Upper lobe of left lung (tissue), 6 donors: ENCODE measurements around the gene CASP3. TPM values are rescaled to one million over a fixed set of nuclear protein-coding genes. Genes with fewer than 3 reads are reported as not detected.
A peak's percentile ranks its signal among the peaks of the same experiment; 100 is the strongest.
"Not testable (repeated sequence)": the region's sequence is repeated elsewhere in the genome, so short reads cannot be mapped to it uniquely, and the experiment has no call there.

ENCODE experiments used
- ATAC-seq, 2 donors: fragments of 200-7000 bp; cut with Tn5 transposase; one replicate each; pipeline ENCODE4 v1.9.1; 2022; ENCODE audit warnings: mild to moderate bottlenecking in 2 of 2, moderate library complexity in 2 of 2; ENCODE audit not compliant: low FRiP score in 2 of 2
- DNase-seq, 2 donors: peaks; one replicate each; pipeline ENCODE4 v3.0.0-alpha.2; 2019 to 2020
- H3K27ac ChIP-seq, 4 donors: fragments of 200-600 bp; sonication (generic); one replicate each; pipeline ENCODE4 v1.5.1; 2016 to 2019
- H3K27me3 ChIP-seq, 4 donors: fragments of 200-600 bp; sonication (generic); one replicate each; pipeline ENCODE4 v1.5.1; 2017 to 2019
- H3K36me3 ChIP-seq, 4 donors: fragments of 200-600 bp; sonication (generic); one replicate each; pipeline ENCODE4 v1.5.1; 2016 to 2019
- H3K4me1 ChIP-seq, 4 donors: fragments of 200-600 bp; sonication (generic); one replicate each; pipeline ENCODE4 v1.5.1; 2018 to 2019
- H3K4me3 ChIP-seq, 4 donors: fragments of 200-600 bp; sonication (generic); one replicate each; pipeline ENCODE4 v1.5.1; 2017 to 2019; ENCODE audit warnings: mild to moderate bottlenecking in 2 of 4, moderate library complexity in 1 of 4
- H3K9me3 ChIP-seq, 4 donors: fragments of 200-600 bp; sonication (generic); one replicate each; pipeline ENCODE4 v1.5.1; 2018 to 2019
- EP300 ChIP-seq, 4 donors: sonication (generic); formaldehyde crosslinking; IDR thresholded peaks; one replicate each; pipeline ENCODE4 v1.5.1; 2017; ENCODE audit warnings: antibody characterized with exemption in 4 of 4, control low read depth in 2 of 4
- POLR2A ChIP-seq, 4 donors: fragments of 450-650 bp; IDR thresholded peaks; one replicate each; pipeline ENCODE4 v1.5.1; 2016 to 2017; ENCODE audit warnings: antibody characterized with exemption in 4 of 4, mild to moderate bottlenecking in 2 of 4
- POLR2AphosphoS5 ChIP-seq, 2 donors: sonication (generic); formaldehyde crosslinking; IDR thresholded peaks; one replicate each; pipeline ENCODE4 v1.5.1; 2017; ENCODE audit warnings: antibody characterized with exemption in 2 of 2
- WGBS, 2 donors: methylation state at CpG; one replicate each; pipeline ENCODE4 v1.1.5; 2017 to 2018; 5-methylcytosine and 5-hydroxymethylcytosine counted together
- total RNA-seq, 6 donors: library from RNA; depleted of rRNA in 4 of 6; stranded (reverse); fragments of >200 nt in 4 of 6; gene quantifications; one replicate each; pipeline versions ENCODE4 v1.1.0 to v1.2.1, GENCODE V29; 2016 to 2021
- TF ChIP-seq, protein P1 (sequence below), 6 experiments: fragments of 450-650 bp in 4 of 6; fragments of 200-600 bp in 2 of 6; sonication (generic) in 2 of 6; IDR thresholded peaks; one replicate each; pipeline ENCODE4 v1.5.1; 2016 to 2019; ENCODE audit warnings: antibody characterized with exemption in 6 of 6
- donor health status: DM: no; HTN: no; CAD: no; lungs with moderate emphysema.
- donor health status: DM: no; HTN: yes; CAD: no; lungs with severe emphysema.

CASP3 gene
- total RNA-seq, 6 donors from 2014 or later: 7.0 to 25.5 (median 15.0) TPM

DNA sequence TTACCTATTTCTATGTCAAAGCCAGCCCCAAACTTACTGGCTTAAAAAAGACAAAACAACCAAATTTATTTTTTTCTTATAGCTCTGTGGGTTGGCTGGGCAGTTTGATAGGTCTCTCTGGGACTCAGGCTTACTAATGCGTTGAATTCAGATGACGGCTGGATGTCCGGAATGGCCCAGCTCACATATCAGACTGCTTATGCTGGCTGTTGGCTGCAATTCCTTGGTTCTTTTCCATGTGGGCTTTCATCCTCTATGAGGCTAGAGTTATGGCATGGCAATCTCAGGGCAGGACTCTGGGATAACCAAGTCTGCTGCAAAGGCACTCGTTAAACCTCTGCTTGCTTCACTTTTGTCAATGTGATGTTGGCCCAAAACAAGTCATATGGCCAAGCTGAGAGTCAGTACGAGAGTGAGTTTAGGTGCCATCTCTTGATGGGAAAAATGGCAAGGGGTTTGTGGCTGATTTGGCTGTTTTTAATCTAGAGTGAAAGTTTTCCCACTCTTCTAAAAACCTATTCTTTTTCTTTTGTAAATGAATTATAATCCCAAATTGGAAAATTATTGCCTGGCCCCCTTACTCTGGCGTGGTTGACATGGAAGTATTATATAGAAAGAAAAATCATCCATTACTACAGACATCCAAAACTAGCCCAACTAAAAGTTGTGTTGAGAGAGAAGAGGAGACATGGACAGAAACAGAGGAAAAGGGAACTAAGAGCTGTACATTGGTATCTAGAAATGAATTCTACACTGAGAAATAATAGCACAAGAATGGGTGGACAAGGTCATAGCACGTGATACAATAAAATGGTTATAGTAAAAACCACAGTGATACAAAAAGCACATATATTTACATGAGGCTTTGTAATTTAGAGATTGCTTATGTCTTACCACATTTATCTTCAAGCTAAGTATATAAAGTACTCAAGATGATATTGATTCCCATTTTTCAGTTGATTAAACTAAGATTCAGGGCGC lies 6.9 kb upstream of the CASP3 start:
- H3K4me1 ChIP-seq: no peaks in the 10 kb centered on the region
- H3K4me3 ChIP-seq: no peak overlapping the region
- ATAC-seq (no peak), DNase-seq (no peak)
- no peaks in the 10 kb centered on the region for H3K9me3 ChIP-seq
- H3K36me3 ChIP-seq: peaks cover 0 to 29% (median 5%) of the 10 kb centered on the region in 4 donors
- no peak for TF ChIP-seq POLR2A (IDR thresholded peaks at IDR 0.05)
- TF ChIP-seq, protein P1, sequence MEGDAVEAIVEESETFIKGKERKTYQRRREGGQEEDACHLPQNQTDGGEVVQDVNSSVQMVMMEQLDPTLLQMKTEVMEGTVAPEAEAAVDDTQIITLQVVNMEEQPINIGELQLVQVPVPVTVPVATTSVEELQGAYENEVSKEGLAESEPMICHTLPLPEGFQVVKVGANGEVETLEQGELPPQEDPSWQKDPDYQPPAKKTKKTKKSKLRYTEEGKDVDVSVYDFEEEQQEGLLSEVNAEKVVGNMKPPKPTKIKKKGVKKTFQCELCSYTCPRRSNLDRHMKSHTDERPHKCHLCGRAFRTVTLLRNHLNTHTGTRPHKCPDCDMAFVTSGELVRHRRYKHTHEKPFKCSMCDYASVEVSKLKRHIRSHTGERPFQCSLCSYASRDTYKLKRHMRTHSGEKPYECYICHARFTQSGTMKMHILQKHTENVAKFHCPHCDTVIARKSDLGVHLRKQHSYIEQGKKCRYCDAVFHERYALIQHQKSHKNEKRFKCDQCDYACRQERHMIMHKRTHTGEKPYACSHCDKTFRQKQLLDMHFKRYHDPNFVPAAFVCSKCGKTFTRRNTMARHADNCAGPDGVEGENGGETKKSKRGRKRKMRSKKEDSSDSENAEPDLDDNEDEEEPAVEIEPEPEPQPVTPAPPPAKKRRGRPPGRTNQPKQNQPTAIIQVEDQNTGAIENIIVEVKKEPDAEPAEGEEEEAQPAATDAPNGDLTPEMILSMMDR (IDR thresholded peaks at IDR 0.05): no peak
- no peak for TF ChIP-seq POLR2AphosphoS5 (IDR thresholded peaks at IDR 0.05)
- no peak for TF ChIP-seq EP300 (IDR thresholded peaks at IDR 0.05)
- H3K27ac ChIP-seq: no peak overlapping the region
- no peaks in the 10 kb centered on the region for H3K27me3 ChIP-seq
- 92 to 96% methylated on average over 8 of the region's 8 CpGs for WGBS, 2 donors

DNA sequence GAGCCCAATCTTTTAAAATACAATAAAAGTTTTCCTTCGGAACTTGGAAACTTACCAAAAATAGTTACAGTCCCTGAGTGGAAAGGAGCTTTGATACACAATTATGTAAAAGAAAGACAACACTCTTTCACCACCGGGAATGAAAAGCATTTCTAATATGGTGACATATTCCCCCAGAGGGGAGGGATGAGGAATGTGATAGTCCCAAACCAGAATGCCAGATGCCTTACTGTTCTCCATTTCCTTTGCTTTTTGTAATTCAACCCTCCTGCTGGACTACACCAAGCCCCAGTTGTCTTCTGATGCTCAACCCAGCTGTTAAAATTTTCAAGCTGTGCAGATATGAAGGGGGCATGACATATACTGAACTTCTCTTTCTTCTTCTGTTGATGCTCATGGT lies 4.4 kb upstream of the CASP3 start:
- Histone ChIP-seq H3K36me3 (peaks cover 0 to 7% (median 0%) of the 10 kb centered on the region in 4 donors), H3K27ac (no peak overlapping the region), H3K4me1 (peaks cover 6 to 13% (median 8%) of the 10 kb centered on the region in 4 donors), H3K9me3 (no peaks in the 10 kb centered on the region), H3K4me3 (no peak overlapping the region), H3K27me3 (no peaks in the 10 kb centered on the region)
- no peak for ATAC-seq
- WGBS, 2 donors: 39 to 43% methylated on average over 2 of the region's 2 CpGs
- DNase-seq: no peak
- TF ChIP-seq POLR2A (IDR thresholded peaks at IDR 0.05) (no peak), EP300 (IDR thresholded peaks at IDR 0.05) (no peak), POLR2AphosphoS5 (IDR thresholded peaks at IDR 0.05) (no peak)

DNA sequence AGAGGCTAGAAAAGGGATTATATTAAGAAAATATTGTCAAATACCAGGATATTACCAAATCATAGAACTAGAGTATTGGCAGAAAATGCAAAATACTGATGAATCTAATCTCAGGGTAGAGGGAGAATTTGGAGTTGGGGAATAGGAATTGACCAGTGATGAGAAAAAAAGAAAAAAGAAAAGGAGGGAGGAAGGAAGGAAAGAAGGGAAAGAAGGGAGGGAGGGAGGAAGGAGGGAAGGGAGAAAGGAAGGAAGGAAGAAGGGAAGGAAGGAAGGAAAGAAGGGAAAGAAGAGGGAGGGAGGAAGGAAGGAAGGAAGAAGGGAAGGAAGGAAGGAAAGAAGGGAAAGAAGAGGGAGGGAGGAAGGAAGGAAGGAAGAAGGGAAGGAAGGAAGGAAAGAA lies 3.4 kb upstream of the CASP3 start:
- H3K4me3 ChIP-seq, ATAC-seq, H3K27ac ChIP-seq, H3K36me3 ChIP-seq, H3K27me3 ChIP-seq, DNase-seq, H3K9me3 ChIP-seq: not testable (repeated sequence)
- H3K4me1 ChIP-seq: peaks cover 12 to 20% (median 13%) of the 10 kb centered on the region in 4 donors

DNA sequence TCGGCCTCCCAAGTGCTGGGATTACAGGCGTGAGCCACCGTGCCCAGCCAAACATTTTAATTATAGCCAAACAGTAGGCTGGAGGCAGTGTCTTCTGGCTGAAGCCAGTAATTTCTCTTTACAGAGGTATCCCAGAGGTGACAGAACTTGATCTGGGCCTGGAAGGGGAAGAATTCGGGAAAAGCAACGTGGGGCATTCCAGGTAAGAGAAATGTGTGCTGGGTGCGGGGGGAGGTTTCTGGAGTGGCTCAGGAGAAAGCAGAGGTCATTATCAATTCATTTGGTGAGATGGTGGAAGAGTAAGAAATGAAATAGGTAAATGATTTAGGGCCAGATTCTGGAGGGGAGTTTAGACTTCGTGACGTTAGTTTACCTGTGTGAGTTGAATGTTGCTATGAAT lies 2.7 kb upstream of the CASP3 start:
- ATAC-seq: no peak
- no peaks in the 10 kb centered on the region for H3K27me3 ChIP-seq
- peaks cover 19 to 27% (median 20%) of the 10 kb centered on the region in 4 donors for H3K4me1 ChIP-seq
- WGBS, 2 donors: 92 to 94% methylated on average over 8 of the region's 8 CpGs
- H3K27ac ChIP-seq: no peak overlapping the region
- DNase-seq: no peak
- no peak overlapping the region for H3K4me3 ChIP-seq
- H3K36me3 ChIP-seq: peaks cover 0 to under 1% (median 0%) of the 10 kb centered on the region in 4 donors
- TF ChIP-seq, protein P1 (IDR thresholded peaks at IDR 0.05): no peak
- TF ChIP-seq POLR2AphosphoS5 (IDR thresholded peaks at IDR 0.05): no peak
- TF ChIP-seq EP300 (IDR thresholded peaks at IDR 0.05): no peak
- no peak for TF ChIP-seq POLR2A (IDR thresholded peaks at IDR 0.05)
- no peaks in the 10 kb centered on the region for H3K9me3 ChIP-seq

DNA sequence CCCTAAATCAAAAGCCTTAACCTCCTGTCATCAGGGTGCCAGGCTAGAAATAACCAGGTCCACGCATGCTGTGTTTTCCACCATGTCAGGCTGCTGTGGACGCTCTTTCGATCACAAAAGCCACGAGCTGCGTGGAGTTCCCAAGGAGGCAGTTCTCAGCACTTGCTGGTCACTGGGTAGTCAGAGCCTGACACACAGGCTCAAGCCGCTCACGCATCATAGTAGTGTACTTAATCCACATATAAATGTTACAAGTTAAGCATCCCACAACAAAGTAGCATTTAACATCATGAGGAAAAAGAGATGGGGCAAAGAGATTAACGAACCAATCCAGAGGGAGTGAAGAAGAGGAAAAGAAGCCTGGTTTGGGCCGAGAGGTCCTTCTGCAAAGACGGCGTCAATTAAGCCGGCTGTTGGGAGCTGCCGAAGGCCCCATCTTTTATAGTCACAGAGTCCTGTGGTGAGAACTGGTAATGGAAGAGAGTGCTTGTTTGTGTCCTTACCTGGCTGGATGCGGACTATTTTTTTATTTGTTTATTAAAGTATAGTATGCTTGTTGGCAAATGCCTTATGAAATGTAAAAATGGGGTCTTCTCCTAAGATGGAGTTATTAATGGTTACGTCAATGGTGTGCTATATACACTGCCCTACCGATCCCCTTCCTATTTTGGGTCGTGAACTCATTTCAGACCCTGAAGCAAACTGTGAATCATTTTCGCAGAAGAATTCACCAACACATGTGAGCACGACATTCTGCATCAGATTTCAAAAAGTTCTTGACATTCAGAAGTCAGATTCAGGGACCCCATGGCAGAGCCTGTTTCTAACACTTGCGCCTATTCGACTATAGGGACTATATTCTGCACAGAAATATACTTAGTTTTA lies 966 bp upstream of the CASP3 start:
- TF ChIP-seq, protein P1 (IDR thresholded peaks at IDR 0.05): no peak
- no peak for TF ChIP-seq POLR2AphosphoS5 (IDR thresholded peaks at IDR 0.05)
- TF ChIP-seq POLR2A (IDR thresholded peaks at IDR 0.05): no peak
- no peak for TF ChIP-seq EP300 (IDR thresholded peaks at IDR 0.05)
- Histone ChIP-seq H3K27me3 (no peaks in the 10 kb centered on the region), H3K4me1 (peaks cover 34 to 43% (median 35%) of the 10 kb centered on the region in 4 donors), H3K27ac (peak overlapping the region; percentile 92 to 99 (median 98)), H3K36me3 (no peaks in the 10 kb centered on the region), H3K9me3 (no peaks in the 10 kb centered on the region), H3K4me3 (peak overlapping the region; percentile 63 to 84 (median 78))
- WGBS, 2 donors: 32 to 34% methylated on average over 21 of the region's 21 CpGs
- peak; percentile 21 to 39 for ATAC-seq
- DNase-seq: peak in 1 of 2 donors; percentile 35
